Measurements from ENCODE around the gene RIMS4. TPM values are rescaled to one million over a fixed set of nuclear protein-coding genes. Genes with fewer than 3 reads are reported as not detected.

The RIMS4 gene
- total RNA-seq, 1 donor from 2014 or later = 6.1 TPM

- Mint-ChIP-seq H3K9me3 (no peaks in the 10 kb centered on the region), H3K36me3 (ENCODE audit: low read depth) (no peaks in the 10 kb centered on the region), H3K4me1 (no peaks in the 10 kb centered on the region), H3K4me3 (no peak overlapping the region), H3K27me3 (ENCODE audit: low read depth) (peaks cover 16% of the 10 kb centered on the region), H3K27ac (ENCODE audit: unreplicated experiment) (no peak overlapping the region)
- DNase-seq (ENCODE audit: low read depth, low spot score) = no peak
- no peak for TF ChIP-seq CTCF (conservative IDR thresholded peaks at IDR 0.05)
These were observed 23.0 kb downstream of the RIMS4 start for GRCh38 chr20:44787299-44787698.

- TF ChIP-seq CTCF (conservative IDR thresholded peaks at IDR 0.05) = no peak
- Mint-ChIP-seq H3K36me3 (ENCODE audit: low read depth) (no peaks in the 10 kb centered on the region), H3K4me1 (no peaks in the 10 kb centered on the region), H3K27me3 (ENCODE audit: low read depth) (peaks cover 28% of the 10 kb centered on the region), H3K4me3 (no peak overlapping the region), H3K27ac (ENCODE audit: unreplicated experiment) (no peak overlapping the region), H3K9me3 (no peaks in the 10 kb centered on the region)
- no peak for DNase-seq (ENCODE audit: low read depth, low spot score)
These were observed 24.6 kb downstream of the RIMS4 start for GRCh38 chr20:44785768-44786167.

- Mint-ChIP-seq H3K9me3 (no peaks in the 10 kb centered on the region), H3K4me1 (no peaks in the 10 kb centered on the region), H3K4me3 (no peak overlapping the region), H3K27ac (ENCODE audit: unreplicated experiment) (no peak overlapping the region), H3K36me3 (ENCODE audit: low read depth) (no peaks in the 10 kb centered on the region), H3K27me3 (ENCODE audit: low read depth) (peaks cover 33% of the 10 kb centered on the region)
- TF ChIP-seq CTCF (conservative IDR thresholded peaks at IDR 0.05) = no peak
- DNase-seq (ENCODE audit: low read depth, low spot score) = no peak
These were observed 25.7 kb downstream of the RIMS4 start for GRCh38 chr20:44784688-44785087.

GRCh38 chr20:44781791-44782190 lies 28.6 kb downstream of the RIMS4 start:
- Mint-ChIP-seq H3K27me3 (ENCODE audit: low read depth) (peaks cover 26% of the 10 kb centered on the region), H3K36me3 (ENCODE audit: low read depth) (no peaks in the 10 kb centered on the region), H3K4me3 (no peak overlapping the region), H3K9me3 (no peaks in the 10 kb centered on the region), H3K27ac (ENCODE audit: unreplicated experiment) (no peak overlapping the region), H3K4me1 (no peaks in the 10 kb centered on the region)
- no peak for DNase-seq (ENCODE audit: low read depth, low spot score)
- TF ChIP-seq CTCF (conservative IDR thresholded peaks at IDR 0.05) = no peak

GRCh38 chr20:44781118-44781517 lies 29.2 kb downstream of the RIMS4 start:
- TF ChIP-seq CTCF (conservative IDR thresholded peaks at IDR 0.05) = no peak
- no peaks in the 10 kb centered on the region for H3K4me1 Mint-ChIP-seq
- H3K4me3 Mint-ChIP-seq = no peak overlapping the region
- no peak for DNase-seq (ENCODE audit: low read depth, low spot score)
- no peaks in the 10 kb centered on the region for H3K36me3 Mint-ChIP-seq (ENCODE audit: low read depth)
- H3K27ac Mint-ChIP-seq (ENCODE audit: unreplicated experiment) = no peak overlapping the region
- peaks cover 27% of the 10 kb centered on the region for H3K27me3 Mint-ChIP-seq (ENCODE audit: low read depth)
- no peaks in the 10 kb centered on the region for H3K9me3 Mint-ChIP-seq

GRCh38 chr20:44780226-44780625 lies 30.1 kb downstream of the RIMS4 start:
- Mint-ChIP-seq H3K9me3 (no peaks in the 10 kb centered on the region), H3K36me3 (ENCODE audit: low read depth) (no peaks in the 10 kb centered on the region), H3K27me3 (ENCODE audit: low read depth) (peaks cover 28% of the 10 kb centered on the region), H3K27ac (ENCODE audit: unreplicated experiment) (no peak overlapping the region), H3K4me1 (no peaks in the 10 kb centered on the region), H3K4me3 (no peak overlapping the region)
- DNase-seq (ENCODE audit: low read depth, low spot score) = peak; percentile 71
- no peak for TF ChIP-seq CTCF (conservative IDR thresholded peaks at IDR 0.05)

Data from neural crest cell (in vitro differentiated cells).